Glomerular visceral epithelial cell (primary cell): ENCODE results near the gene CAPN13.

Experiments used
- DNase-seq: peaks from one replicate; pipeline ENCODE4 v3.0.0-alpha.2; 2016; ENCODE audit errors: extremely low spot score

The CAPN13 gene

GRCh38 chr2:30807249-30807648 lies at the start of gene CAPN13:
CAPN13 (minus strand) TSS chr2:30807446; CDS start chr2:30787325, 20,121 bp downstream.
- DNase-seq, result no peak

- DNase-seq, result no peak
Measured at GRCh38 chr2:30847841-30848240, 40.6 kb upstream of the CAPN13 start.

DNA sequence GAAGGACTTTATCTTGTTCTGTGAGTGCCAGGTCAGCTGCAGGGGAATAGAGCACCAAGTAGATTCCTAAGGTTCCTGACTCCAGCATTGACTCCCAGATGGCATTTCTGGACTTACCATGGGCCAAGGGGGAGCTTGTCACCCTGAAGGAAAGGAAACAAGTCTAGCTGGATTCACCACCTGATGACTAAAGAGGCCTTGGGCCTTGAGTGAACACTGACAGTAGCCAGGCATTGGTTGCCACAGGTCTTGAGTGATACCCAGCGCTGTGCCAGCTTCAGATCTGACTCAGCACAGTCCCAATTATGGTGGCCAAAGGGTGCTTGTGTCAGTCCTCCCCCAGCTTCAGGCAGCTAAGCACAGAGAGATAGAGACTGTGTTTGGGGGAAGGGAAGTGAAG lies 40.1 kb upstream of the CAPN13 start:
- no peak for DNase-seq

DNA sequence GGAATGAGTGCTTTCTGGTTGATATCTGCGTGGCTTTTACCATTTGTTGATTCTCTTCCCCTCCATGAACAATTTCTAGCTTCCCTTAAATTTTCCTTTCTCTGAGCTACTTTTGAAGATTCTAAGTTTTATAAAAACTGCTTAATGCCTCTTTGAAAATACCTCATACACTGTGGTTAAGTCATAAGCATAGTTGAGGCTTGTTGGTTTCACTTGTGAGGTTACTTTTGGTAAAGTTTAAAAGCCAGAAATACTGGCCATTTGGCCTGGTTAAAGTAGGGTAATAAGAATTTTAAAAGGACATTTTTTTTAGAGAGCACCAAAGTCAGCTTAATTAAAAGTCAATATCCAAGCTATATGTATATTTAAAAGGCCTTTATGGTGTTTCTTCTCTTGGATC lies 21.3 kb upstream of the CAPN13 start:
- DNase-seq, result no peak

GRCh38 chr2:30826916-30827315 lies 19.7 kb upstream of the CAPN13 start:
- DNase-seq, result no peak

DNA sequence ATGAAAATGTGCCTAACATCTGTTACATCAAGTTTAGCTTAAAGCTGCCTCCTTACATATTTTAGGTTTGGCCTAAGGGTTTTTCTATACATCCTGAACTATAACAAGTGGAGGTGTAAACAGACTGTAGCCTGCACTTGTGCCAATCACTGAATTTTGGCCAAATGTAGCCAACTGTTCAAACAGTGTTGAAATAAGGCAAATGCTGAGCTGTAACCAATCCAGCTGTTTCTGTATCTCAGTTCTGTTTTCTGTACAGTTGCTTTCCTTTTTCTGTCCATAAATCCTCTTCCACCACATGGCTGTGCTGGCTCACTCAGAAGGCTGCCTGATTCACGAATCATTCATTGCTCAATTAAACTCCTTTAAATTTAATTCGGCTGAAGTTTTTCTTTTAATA lies 19.2 kb upstream of the CAPN13 start:
- DNase-seq, result no peak

GRCh38 chr2:30823452-30823851 lies 16.2 kb upstream of the CAPN13 start:
- no peak for DNase-seq

DNA sequence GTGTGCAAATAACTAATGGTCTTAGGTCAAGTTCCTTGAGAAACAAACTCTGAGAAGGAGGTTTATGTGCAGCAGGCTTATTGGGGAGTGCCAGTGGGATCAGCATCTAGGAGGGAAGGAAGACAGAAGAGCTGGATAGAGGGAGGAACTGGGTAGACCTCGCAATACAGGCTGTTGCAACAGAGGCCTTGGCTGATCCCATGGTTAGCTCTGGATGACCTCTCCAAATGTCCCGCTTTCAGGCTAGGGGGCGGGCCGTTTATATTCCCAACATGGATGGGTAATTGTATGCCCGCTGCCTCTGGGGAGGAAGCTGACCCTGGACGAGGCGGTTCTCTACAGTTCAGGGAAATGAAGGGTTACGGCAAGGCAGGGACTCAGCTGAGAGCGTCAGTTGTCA lies 14.7 kb upstream of the CAPN13 start:
- DNase-seq, result no peak

- DNase-seq, result no peak
Measured at GRCh38 chr2:30820381-30821055, 13.3 kb upstream of the CAPN13 start.

DNA sequence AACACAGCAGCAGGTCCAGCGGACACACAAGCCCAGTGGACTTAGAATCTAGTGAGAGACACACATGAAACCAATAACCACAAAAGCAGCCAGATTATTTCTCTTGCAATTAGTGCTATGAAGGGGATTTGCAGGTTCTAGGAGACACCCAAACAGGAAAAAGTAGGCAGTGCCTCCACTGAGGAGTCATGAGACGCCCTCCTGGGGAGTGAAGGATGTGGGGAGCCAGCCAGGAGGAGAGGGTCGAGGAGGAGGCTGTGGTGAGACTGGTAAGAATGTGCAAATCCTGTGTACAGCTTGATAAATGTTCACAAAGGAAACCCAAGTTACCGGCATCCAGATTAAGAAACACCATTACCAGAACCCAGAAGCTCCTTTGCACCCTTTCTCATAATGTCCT lies 2.7 kb upstream of the CAPN13 start:
- DNase-seq, result no peak

GRCh38 chr2:30808695-30809094 lies 1.4 kb upstream of the CAPN13 start:
- no peak for DNase-seq

- DNase-seq, result no peak
Measured at GRCh38 chr2:30803281-30803680, 4.0 kb downstream of the CAPN13 start.

DNA sequence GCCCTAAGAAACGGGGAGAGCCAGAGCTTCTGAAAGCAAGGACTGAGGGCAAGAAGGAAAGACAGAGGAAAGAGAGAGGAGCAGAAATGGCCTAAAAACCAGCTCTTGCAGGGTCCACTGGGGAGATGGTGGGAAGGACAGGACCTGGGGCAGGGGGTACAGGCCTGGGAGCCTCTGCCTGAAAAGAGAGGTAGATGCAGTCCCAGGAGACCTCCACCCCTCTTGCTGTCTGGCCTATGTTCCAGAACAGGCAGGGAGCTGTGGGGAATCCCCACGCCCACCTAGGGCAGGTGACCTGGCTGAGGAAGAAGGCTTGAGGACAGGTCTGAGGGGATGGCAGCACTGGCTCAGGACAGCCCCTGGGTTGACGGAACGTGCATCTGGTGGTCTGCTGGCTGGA lies 4.6 kb downstream of the CAPN13 start:
- DNase-seq, result no peak

DNA sequence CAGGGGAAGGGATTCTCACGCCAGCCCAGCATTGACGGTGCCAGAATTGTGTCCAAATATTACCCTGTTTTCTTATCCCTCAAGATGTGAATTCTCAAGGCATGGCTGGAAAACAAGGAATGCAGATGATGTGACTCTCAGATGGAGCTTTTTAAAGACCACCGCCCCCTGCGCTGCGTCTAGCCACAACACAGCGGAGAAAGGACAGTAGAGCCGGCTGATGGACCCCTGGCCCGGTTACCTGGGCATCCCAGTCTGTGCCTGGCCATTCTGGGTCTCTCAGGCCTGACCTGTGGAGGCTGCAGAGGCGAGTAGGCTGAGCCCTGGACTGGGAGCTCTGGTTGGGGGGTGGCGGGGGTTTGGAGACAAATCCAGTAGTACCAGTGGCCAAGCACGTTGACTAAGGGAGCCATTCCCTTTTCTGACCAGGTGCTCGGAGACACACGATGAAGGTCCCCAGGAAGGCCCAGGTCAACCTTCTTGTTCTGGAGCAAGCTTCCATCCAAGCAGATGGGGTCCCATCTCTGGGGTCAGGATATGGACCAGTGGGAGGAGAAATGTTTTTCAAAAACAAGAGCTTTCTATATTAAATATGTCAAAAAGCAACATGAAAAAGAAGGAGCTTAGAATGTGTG lies 5.3 kb downstream of the CAPN13 start:
- no peak for DNase-seq

DNA sequence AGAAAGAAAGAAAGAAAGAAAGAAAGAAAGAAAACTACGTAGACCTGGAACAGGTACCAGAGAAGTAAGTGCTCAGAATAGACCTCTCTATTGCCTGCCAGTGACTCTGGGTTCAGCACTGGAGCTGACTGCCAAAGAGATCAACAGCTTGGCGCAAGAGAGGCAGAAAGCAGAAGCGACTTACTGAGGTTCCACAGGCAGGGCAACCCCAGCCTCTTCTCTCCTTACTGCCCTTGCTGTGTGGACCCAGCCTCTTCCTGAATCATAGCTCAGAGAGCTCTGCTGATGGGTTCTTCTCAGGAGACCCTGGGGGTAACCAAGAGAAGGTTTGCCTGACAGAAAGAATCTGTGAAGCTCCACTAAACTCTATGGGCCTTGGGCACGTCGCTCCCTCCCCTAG lies 7.1 kb downstream of the CAPN13 start:
- DNase-seq, result no peak

DNA sequence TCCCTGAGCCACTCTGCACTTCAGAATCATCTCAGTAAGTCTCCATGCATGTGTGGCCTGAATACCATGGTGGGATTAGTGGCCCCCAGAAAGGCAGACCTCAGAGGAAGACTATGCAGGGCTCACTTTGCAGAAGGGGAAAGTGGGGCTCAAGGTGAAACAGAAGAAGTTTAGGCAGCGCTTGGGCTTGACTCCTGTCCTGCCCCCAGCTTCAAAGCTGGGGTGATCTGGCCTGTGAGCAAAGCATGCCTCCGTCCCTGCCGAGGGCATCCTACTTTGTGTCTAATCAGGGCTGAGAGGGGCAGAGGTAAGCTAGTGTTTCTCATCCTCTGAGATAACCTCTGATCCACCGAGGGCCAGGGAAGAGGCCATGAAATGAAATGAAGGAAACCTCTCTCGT lies 7.9 kb downstream of the CAPN13 start:
- DNase-seq, result no peak

GRCh38 chr2:30798536-30798991 lies 8.7 kb downstream of the CAPN13 start:
- DNase-seq, result no peak

GRCh38 chr2:30797381-30798015 lies 9.7 kb downstream of the CAPN13 start:
- no peak for DNase-seq

DNA sequence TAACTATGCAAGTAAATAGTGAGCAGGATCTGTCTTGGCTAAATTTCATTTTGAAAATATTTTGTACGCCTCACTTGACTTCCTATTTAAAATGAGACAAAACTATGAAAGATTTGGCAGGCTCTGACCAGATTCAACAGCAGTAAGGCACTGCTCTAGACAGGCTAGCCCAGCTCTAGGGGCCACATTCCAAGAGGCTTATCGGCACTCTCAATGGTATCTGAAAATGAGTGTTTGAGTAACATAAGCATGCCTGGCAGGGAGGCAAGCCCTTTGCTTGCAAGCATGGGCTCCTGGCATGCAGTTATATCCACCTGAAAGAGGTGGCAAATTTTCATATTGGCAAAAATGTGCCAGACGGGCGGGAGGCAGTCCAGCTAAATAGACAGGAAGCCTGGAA lies 10.5 kb downstream of the CAPN13 start:
- no peak for DNase-seq

DNA sequence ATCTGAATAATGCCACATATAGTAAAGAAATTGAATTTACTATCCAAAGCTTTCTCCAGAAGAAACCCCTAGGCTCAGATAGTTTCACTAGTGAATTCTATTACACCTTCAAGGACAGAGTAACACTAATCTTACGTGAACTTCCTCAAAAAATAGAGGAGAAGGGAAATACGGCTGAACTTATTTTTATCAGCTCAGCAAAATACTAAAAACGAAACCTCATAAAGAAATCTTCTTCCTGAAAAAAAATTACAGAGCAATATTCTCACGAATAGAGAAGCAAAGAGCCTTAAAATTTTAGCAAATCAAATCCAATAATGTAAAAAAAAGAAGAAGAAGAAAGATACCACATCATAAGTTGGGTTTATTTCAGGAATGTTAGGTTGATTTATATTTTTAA lies 14.7 kb downstream of the CAPN13 start:
- DNase-seq, result no peak

DNA sequence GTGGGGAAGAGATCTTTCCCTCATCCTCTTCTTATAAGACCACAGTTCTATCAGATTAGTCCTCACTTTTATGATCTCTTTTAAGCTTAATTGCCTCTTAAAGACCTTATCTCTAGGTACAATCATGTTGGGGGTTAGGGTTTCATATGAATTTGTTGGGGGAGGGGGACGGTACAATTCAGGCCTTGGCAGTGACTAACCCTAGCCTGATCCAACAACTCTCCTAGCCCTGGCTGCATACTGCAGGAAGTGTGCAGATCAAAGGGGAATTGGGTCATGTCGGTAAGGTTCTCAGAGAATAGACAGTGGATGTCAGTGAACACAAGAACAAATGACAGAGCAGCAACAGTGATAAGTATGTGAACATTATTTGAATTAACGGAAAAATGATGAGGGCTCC lies 16.4 kb downstream of the CAPN13 start:
- DNase-seq, result no peak

- no peak for DNase-seq
Measured at GRCh38 chr2:30789670-30790210, 17.5 kb downstream of the CAPN13 start.
